GM12878 (cell line): ENCODE results near the gene COL13A1. TPM values are rescaled to one million over a fixed set of nuclear protein-coding genes. Genes with fewer than 3 reads are reported as not detected.

Source experiments
- ATAC-seq: fragments of 200-7000 bp; cut with Tn5 transposase; 3 replicates; pipeline ENCODE4 v1.9.1; 2020; ENCODE audit warnings: mild to moderate bottlenecking, moderate library complexity
- BruUV-seq: library from RNA; stranded (reverse); fragments of 400-500 nt; replicated peaks from 2 replicates; lab custom pipeline; 2021; lab: Mats Ljungman, UMichigan
- CTCF ChIA-PET: fragments of 300-600 bp; sonication (Branson Sonifier 250); formaldehyde crosslinking; extraction: SDS; loops from one replicate; lab custom pipeline; 2021; ENCODE audit warnings: inconsistent platforms; lab: Yijun Ruan, JAX
- POLR2A ChIA-PET: fragments of 350-600 bp; formaldehyde crosslinking; extraction: SDS; loops from one replicate; lab custom pipeline; 2021; ENCODE audit warnings: inconsistent platforms; lab: Charles Lee
- RAD21 ChIA-PET: fragments of 300-600 bp; sonication (Branson Sonifier 250); formaldehyde crosslinking; loops from one replicate; lab custom pipeline; 2023; ENCODE audit warnings: antibody characterized with exemption; ENCODE audit not compliant: unreplicated experiment; lab: Charles Lee
- SMC1A ChIA-PET: fragments of 300-600 bp; sonication (Branson Sonifier 250); formaldehyde crosslinking; loops from one replicate; lab custom pipeline; 2023; ENCODE audit not compliant: unreplicated experiment, uncharacterized antibody; lab: Charles Lee
- DNase-seq: peaks from one replicate; pipeline ENCODE4 v3.0.0-alpha.2; 2011; ENCODE audit warnings: low read depth, low spot score
- FAIRE-seq: peaks from 3 replicates; lab custom pipeline; 2011; peaks lifted over from hg19 to GRCh38; lab: Jason Lieb, UNC
- H2AFZ ChIP-seq: 2 replicates; pipeline ENCODE4 v1.6.0; 2011; ENCODE audit warnings: low read depth, low read length, control low read depth; ENCODE audit not compliant: control insufficient read depth
- H3K27ac ChIP-seq: 2 replicates; pipeline ENCODE4 v1.5.1; 2011; ENCODE audit warnings: control low read depth; ENCODE audit not compliant: control insufficient read depth, insufficient read depth
- H3K27me3 ChIP-seq, 2 experiments: replicated peaks in 1 of 2; 2 replicates each; pipeline versions ENCODE4 v1.6.0 to v1.6.1; 2011; ENCODE audit warnings: low read length in 1 of 2; ENCODE audit not compliant: control insufficient read depth in 2 of 2, insufficient read depth in 2 of 2
- H3K36me3 ChIP-seq, 2 experiments: 2 replicates each; pipeline ENCODE4 v1.5.1; 2011; ENCODE audit warnings: low read length in 1 of 2; ENCODE audit not compliant: control insufficient read depth in 2 of 2, insufficient read depth in 2 of 2
- H3K4me1 ChIP-seq: 2 replicates; pipeline ENCODE4 v1.6.1; 2011; ENCODE audit warnings: mild to moderate bottlenecking, low read length, moderate library complexity, mixed read lengths; ENCODE audit not compliant: control insufficient read depth, insufficient read depth
- H3K4me2 ChIP-seq: 2 replicates; pipeline ENCODE4 v1.6.0; 2011; ENCODE audit warnings: control low read depth; ENCODE audit not compliant: control insufficient read depth, insufficient read depth
- H3K4me3 ChIP-seq: fragments of 200-600 bp; sonication (generic); 2 replicates; pipeline ENCODE4 v1.5.1; 2016
- H3K79me2 ChIP-seq: 2 replicates; pipeline ENCODE4 v1.6.0; 2011; ENCODE audit warnings: low read length; ENCODE audit not compliant: control insufficient read depth, insufficient read depth
- H3K9ac ChIP-seq: 2 replicates; pipeline ENCODE4 v1.8.0; 2011; ENCODE audit warnings: low read length, control low read depth, mixed read lengths; ENCODE audit not compliant: control insufficient read depth, insufficient read depth
- H3K9me3 ChIP-seq: replicated peaks from 3 replicates; pipeline ENCODE4 v1.5.1; 2011; ENCODE audit warnings: mild to moderate bottlenecking, low read length; ENCODE audit not compliant: control insufficient read depth, insufficient read depth
- H4K20me1 ChIP-seq: 2 replicates; pipeline ENCODE4 v1.6.0; 2011; ENCODE audit not compliant: control insufficient read depth, insufficient read depth
- ASH2L ChIP-seq: fragments of 300-600, 200-600 bp; sonication (generic); IDR thresholded peaks from 2 replicates; pipeline ENCODE4 v1.6.1; 2017; ENCODE audit warnings: low read depth, mild to moderate bottlenecking, borderline replicate concordance
- EZH2 ChIP-seq: IDR thresholded peaks from 2 replicates; pipeline ENCODE4 v1.6.1; 2012; ENCODE audit warnings: low read depth, mild to moderate bottlenecking, control low read depth, inconsistent platforms, low read length, borderline replicate concordance; ENCODE audit not compliant: control insufficient read depth
- HCFC1 ChIP-seq: fragments of 150-350 bp; IDR thresholded peaks from 2 replicates; pipeline ENCODE4 v1.6.1; 2014; ENCODE audit warnings: low read length
- JUND ChIP-seq: IDR thresholded peaks from 2 replicates; pipeline ENCODE4 v1.6.1; 2012; ENCODE audit warnings: low read depth, mild to moderate bottlenecking, low read length, improper control_type of control experiment, moderate library complexity
- LARP7 ChIP-seq: fragments of 450-650 bp; IDR thresholded peaks from 2 replicates; pipeline ENCODE4 v1.6.1; 2017; ENCODE audit warnings: mild to moderate bottlenecking
- RB1 ChIP-seq: fragments of 450-650 bp; formaldehyde crosslinking; IDR thresholded peaks from 2 replicates; pipeline ENCODE4 v1.6.1; 2017; ENCODE audit warnings: mild to moderate bottlenecking, borderline replicate concordance
- RBBP5 ChIP-seq: fragments of 200-600 bp; sonication (generic); conservative IDR thresholded peaks from 2 replicates; pipeline ENCODE4 v1.6.1; 2016
- WGBS: methylation state at CpG from one replicate; pipeline ENCODE4 v1.1.6; 2016; ENCODE audit warnings: low lambda C conversion rate; ENCODE audit not compliant: insufficient replicate concordance, insufficient coverage; ENCODE audit errors: missing lambda C conversion rate; 5-methylcytosine and 5-hydroxymethylcytosine counted together
- in situ Hi-C: fragments of 300-500 bp; cut with MboI; formaldehyde crosslinking; loops from 9 replicates; pipeline ENCODE4 v1.14.3; 2018; ENCODE audit warnings: mixed read lengths
- intact Hi-C: fragments of 100-400 bp; cut with micrococcal nuclease; formaldehyde crosslinking; loops from one replicate; pipeline ENCODE4 v1.14.2; 2022; ENCODE audit not compliant: unreplicated experiment
- polyA plus RNA-seq, 11 experiments: library from polyadenylated mRNA; depleted of rRNA in 4 of 11; unstranded in 6 of 11; stranded (reverse) in 5 of 11; fragments of >200 nt; fragmentation: Nextera tagmentation in 4 of 11; fragmentation: Illumina TruSeq in 1 of 11; extraction: Ambion mirVana in 4 of 11; extraction: Trizol in 1 of 11; gene quantifications; 1 replicate in 1 of 11; 2 replicates in 10 of 11; pipeline versions ENCODE4 v1.2.1 to v1.2.3, GENCODE V29; 2011 to 2016; ENCODE audit warnings: inconsistent platforms in 2 of 11, missing spikeins in 2 of 11, low read depth in 1 of 11
- total RNA-seq, 4 experiments: library from RNA; depleted of rRNA in 3 of 4; stranded (reverse); fragments of >200 nt in 3 of 4; fragmentation: Illumina TruSeq in 1 of 4; extraction: Trizol in 1 of 4; gene quantifications; 2 replicates each; pipeline versions ENCODE4 v1.2.1 to v1.2.3, GENCODE V29; 2013 to 2021
- TF ChIP-seq, protein P1 (sequence below): fragments of 450-650 bp; formaldehyde crosslinking; IDR thresholded peaks from 2 replicates; pipeline ENCODE4 v1.5.0; 2022; ENCODE audit warnings: mild to moderate bottlenecking, missing genetic modification characterization

Gene COL13A1
- total and polyA plus RNA-seq, 10 of the 15 experiments (the other 5 are each of a cell fraction or from before 2014, with no cell fraction given), result 0.03 to 0.15 (median 0.05) TPM; not detected in 7

DNA sequence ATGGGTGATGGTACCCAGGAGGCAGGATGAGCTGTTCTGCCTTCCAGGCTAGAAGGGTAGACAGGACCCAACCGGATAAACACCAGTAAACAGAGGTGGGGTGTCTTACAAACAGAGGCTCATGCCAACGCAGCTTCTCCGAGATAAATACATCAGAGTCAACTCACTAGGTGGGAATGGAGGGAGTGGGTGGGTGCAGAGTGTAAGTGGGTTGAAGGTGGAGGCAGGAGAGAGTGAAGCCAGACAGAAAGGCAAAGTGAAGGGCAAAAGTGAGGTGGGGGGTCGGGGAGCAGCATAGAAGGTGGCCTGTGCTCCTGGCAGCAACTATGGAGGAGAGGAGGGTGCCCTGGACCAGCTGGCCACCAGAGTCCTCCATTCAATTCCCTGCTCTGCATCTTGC lies 40.4 kb upstream of the COL13A1 start:
- WGBS, result 27% methylated on average over 4 of the region's 4 CpGs
- no peaks in the 10 kb centered on the region for H3K9me3 ChIP-seq
- peaks cover 0 to 1% of the 10 kb centered on the region in 2 experiments; a peak in 2 of 4 replicates for H3K27me3 ChIP-seq
- H2AFZ ChIP-seq, result no peak overlapping the region
- H3K4me3 ChIP-seq, result no peak overlapping the region
- H3K4me2 ChIP-seq, result no peak overlapping the region
- no peaks in the 10 kb centered on the region for H4K20me1 ChIP-seq
- ATAC-seq, result no peak
- RAD21 ChIA-PET, result no interaction called here
- in situ Hi-C loops, result no loop called here
- CTCF ChIA-PET, result no interaction called here
- H3K79me2 ChIP-seq, result no peaks in the 10 kb centered on the region
- no peaks in the 10 kb centered on the region for H3K36me3 ChIP-seq
- BruUV-seq, result no TSS peak
- FAIRE-seq, result no peak
- H3K4me1 ChIP-seq, result peaks cover 5% of the 10 kb centered on the region; the same call in 1 of the 2 replicates
- TF ChIP-seq RB1 (no peak), LARP7 (no peak), JUND (no peak), HCFC1 (no peak), EZH2 (no peak), RBBP5 (no peak), ASH2L (no peak)
- TF ChIP-seq, protein P1, sequence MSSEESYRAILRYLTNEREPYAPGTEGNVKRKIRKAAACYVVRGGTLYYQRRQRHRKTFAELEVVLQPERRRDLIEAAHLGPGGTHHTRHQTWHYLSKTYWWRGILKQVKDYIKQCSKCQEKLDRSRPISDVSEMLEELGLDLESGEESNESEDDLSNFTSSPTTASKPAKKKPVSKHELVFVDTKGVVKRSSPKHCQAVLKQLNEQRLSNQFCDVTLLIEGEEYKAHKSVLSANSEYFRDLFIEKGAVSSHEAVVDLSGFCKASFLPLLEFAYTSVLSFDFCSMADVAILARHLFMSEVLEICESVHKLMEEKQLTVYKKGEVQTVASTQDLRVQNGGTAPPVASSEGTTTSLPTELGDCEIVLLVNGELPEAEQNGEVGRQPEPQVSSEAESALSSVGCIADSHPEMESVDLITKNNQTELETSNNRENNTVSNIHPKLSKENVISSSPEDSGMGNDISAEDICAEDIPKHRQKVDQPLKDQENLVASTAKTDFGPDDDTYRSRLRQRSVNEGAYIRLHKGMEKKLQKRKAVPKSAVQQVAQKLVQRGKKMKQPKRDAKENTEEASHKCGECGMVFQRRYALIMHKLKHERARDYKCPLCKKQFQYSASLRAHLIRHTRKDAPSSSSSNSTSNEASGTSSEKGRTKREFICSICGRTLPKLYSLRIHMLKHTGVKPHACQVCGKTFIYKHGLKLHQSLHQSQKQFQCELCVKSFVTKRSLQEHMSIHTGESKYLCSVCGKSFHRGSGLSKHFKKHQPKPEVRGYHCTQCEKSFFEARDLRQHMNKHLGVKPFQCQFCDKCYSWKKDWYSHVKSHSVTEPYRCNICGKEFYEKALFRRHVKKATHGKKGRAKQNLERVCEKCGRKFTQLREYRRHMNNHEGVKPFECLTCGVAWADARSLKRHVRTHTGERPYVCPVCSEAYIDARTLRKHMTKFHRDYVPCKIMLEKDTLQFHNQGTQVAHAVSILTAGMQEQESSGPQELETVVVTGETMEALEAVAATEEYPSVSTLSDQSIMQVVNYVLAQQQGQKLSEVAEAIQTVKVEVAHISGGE (CRISPR knock-in tag), result no peak
- DNase-seq, result no peak
- no peak overlapping the region for H3K27ac ChIP-seq
- H3K9ac ChIP-seq, result no peak overlapping the region
- SMC1A ChIA-PET, result no interaction called here
- POLR2A ChIA-PET, result no interaction called here
- intact Hi-C loops, result no loop called here
